ENCODE measurements around the gene LFNG. TPM values are rescaled to one million over a fixed set of nuclear protein-coding genes. Genes with fewer than 3 reads are reported as not detected.
"Not testable (repeated sequence)": the region's sequence is repeated elsewhere in the genome, so short reads cannot be mapped to it uniquely, and the experiment has no call there.

Gene LFNG
- total RNA-seq, 2 donors from 2014 or later: 48.3 to 70.1 TPM

GRCh38 chr7:2524808-2525657 lies 5.5 kb downstream of the LFNG start:
- ATAC-seq (no peak), DNase-seq (peak in 1 of 2 donors; percentile 51)

GRCh38 chr7:2525658-2526630 lies 6.4 kb downstream of the LFNG start:
- intact Hi-C loops (cut with DNase I, micrococcal nuclease): no loop called here
- no peak for ATAC-seq
- DNase-seq: peak in 1 of 2 donors; percentile 39

More at GRCh38 chr7:2524808-2525657, 5.5 kb downstream of the LFNG start:
- intact Hi-C loops (cut with DNase I, micrococcal nuclease): no loop called here

- intact Hi-C loops (cut with DNase I, micrococcal nuclease): no loop called here
- DNase-seq: peak; percentile 53 to 62
- no peak for ATAC-seq
Measured at GRCh38 chr7:2526659-2527504, 7.3 kb downstream of the LFNG start.

GRCh38 chr7:2527505-2528467 lies 8.2 kb downstream of the LFNG start:
- intact Hi-C loops (cut with DNase I, micrococcal nuclease): no loop called here
- no peak for ATAC-seq
- DNase-seq: peak; percentile 78

- intact Hi-C loops (cut with DNase I, micrococcal nuclease): no loop called here
- DNase-seq: peak in 1 of 2 donors; percentile 8
- no peak for ATAC-seq
Measured at GRCh38 chr7:2528481-2529095, 9.0 kb downstream of the LFNG start.

GRCh38 chr7:2529161-2530070 lies 9.8 kb downstream of the LFNG start:
- intact Hi-C loops (cut with DNase I, micrococcal nuclease): no loop called here
- ATAC-seq (peak; percentile 1), DNase-seq (peak; percentile 72 to 74)

GRCh38 chr7:2530071-2530987 lies 10.8 kb downstream of the LFNG start:
- peak; percentile 16 for ATAC-seq
- intact Hi-C loops (cut with DNase I, micrococcal nuclease): no loop called here
- peak in 1 of 2 donors; percentile 55 for DNase-seq

- peak in 1 of 2 donors; percentile 24 for DNase-seq
- ATAC-seq: peak; percentile 26
- intact Hi-C loops (cut with DNase I, micrococcal nuclease): not testable (repeated sequence)
Measured at GRCh38 chr7:2530994-2531795, 11.6 kb downstream of the LFNG start.

- intact Hi-C loops (cut with DNase I, micrococcal nuclease): not testable (repeated sequence)
- DNase-seq (peak in 1 of 2 donors; percentile 22), ATAC-seq (peak; percentile 34)
Measured at GRCh38 chr7:2531796-2532110, 12.2 kb downstream of the LFNG start.

- peak; percentile 50 to 52 for DNase-seq
Measured at GRCh38 chr7:2532199-2532772, 12.7 kb downstream of the LFNG start.

GRCh38 chr7:2532816-2533215 lies 13.2 kb downstream of the LFNG start:
- DNase-seq: peak in 1 of 2 donors; percentile 10
- ATAC-seq; intact Hi-C loops (cut with DNase I, micrococcal nuclease): not testable (repeated sequence)

More at GRCh38 chr7:2532199-2532772, 12.7 kb downstream of the LFNG start:
- peak; percentile 65 for ATAC-seq
- intact Hi-C loops (cut with DNase I, micrococcal nuclease): not testable (repeated sequence)

- ATAC-seq; DNase-seq; intact Hi-C loops (cut with DNase I, micrococcal nuclease): not testable (repeated sequence)
Measured at GRCh38 chr7:2533566-2533965, 14.0 kb downstream of the LFNG start.

- ATAC-seq; intact Hi-C loops (cut with DNase I, micrococcal nuclease); DNase-seq: not testable (repeated sequence)
Measured at GRCh38 chr7:2534214-2534613, 14.6 kb downstream of the LFNG start.
